MM.1S (cell line): ENCODE results near the gene DNAJC30.

Experiments used
- EZH2 ChIP-seq: fragments of 300-600 bp; sonication (generic); optimal IDR thresholded peaks from 2 replicates; pipeline ENCODE3; 2017; ENCODE audit warnings: low read depth, mild to moderate bottlenecking, antibody characterized with exemption, low read length, mixed read lengths
- TF ChIP-seq, protein P1 (sequence below): fragments of 300-600 bp; sonication (generic); IDR thresholded peaks from 2 replicates; pipeline ENCODE4 v1.5.1; 2016; ENCODE audit warnings: antibody characterized with exemption, low read length, mixed read lengths

DNA sequence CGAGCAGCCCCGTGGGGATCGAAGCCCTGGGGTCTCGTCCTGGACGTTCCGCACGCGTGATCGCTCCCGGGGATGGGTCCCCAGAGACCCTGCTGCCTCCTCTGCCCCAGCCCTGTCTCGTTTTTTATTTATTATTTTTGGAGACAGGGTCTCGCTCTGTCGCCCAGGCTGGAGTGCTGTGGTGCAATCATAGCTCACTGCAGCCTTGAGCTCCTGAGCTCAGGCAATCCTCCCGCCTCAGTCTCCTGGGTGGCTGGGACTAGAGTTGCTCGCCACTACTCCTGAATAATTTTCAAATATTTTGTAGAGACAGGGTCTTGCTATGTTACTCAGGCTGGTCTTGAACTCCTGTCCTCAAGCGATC is 36.5 kb upstream of the DNAJC30 start:
- TF ChIP-seq, protein P1, sequence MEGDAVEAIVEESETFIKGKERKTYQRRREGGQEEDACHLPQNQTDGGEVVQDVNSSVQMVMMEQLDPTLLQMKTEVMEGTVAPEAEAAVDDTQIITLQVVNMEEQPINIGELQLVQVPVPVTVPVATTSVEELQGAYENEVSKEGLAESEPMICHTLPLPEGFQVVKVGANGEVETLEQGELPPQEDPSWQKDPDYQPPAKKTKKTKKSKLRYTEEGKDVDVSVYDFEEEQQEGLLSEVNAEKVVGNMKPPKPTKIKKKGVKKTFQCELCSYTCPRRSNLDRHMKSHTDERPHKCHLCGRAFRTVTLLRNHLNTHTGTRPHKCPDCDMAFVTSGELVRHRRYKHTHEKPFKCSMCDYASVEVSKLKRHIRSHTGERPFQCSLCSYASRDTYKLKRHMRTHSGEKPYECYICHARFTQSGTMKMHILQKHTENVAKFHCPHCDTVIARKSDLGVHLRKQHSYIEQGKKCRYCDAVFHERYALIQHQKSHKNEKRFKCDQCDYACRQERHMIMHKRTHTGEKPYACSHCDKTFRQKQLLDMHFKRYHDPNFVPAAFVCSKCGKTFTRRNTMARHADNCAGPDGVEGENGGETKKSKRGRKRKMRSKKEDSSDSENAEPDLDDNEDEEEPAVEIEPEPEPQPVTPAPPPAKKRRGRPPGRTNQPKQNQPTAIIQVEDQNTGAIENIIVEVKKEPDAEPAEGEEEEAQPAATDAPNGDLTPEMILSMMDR, result no peak
- no peak for TF ChIP-seq EZH2
